Measurements from ENCODE around the gene NAA38.

DNA sequence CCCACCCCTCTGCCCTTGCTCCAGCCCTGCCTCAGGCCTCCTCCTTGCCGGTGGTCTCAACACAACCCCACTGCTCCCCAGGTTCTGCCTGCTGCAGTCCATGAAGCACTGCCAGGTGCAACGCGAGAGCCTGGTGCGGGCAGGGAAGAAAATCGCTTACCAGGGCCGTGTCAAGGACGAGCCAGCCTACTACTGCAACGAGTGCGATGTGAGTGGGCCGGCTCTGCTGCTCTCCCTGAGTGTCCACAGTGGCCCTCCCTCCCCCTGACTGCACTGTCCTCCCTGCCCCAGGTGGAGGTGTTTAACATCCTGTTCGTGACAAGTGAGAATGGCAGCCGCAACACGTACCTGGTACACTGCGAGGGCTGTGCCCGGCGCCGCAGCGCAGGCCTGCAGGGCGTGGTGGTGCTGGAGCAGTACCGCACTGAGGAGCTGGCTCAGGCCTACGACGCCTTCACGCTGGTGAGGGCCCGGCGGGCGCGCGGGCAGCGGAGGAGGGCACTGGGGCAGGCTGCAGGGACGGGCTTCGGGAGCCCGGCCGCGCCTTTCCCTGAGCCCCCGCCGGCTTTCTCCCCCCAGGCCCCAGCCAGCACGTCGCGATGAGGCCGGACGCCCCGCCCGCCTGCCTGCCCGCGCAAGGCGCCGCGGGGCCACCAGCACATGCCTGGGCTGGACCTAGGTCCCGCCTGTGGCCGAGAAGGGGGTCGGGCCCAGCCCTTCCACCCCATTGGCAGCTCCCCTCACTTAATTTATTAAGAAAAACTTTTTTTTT, 4.3 kb downstream of the NAA38 start:
- TF ChIP-seq, protein P1, sequence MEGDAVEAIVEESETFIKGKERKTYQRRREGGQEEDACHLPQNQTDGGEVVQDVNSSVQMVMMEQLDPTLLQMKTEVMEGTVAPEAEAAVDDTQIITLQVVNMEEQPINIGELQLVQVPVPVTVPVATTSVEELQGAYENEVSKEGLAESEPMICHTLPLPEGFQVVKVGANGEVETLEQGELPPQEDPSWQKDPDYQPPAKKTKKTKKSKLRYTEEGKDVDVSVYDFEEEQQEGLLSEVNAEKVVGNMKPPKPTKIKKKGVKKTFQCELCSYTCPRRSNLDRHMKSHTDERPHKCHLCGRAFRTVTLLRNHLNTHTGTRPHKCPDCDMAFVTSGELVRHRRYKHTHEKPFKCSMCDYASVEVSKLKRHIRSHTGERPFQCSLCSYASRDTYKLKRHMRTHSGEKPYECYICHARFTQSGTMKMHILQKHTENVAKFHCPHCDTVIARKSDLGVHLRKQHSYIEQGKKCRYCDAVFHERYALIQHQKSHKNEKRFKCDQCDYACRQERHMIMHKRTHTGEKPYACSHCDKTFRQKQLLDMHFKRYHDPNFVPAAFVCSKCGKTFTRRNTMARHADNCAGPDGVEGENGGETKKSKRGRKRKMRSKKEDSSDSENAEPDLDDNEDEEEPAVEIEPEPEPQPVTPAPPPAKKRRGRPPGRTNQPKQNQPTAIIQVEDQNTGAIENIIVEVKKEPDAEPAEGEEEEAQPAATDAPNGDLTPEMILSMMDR (IDR thresholded peaks at IDR 0.05) = no peak
- no peak for TF ChIP-seq POLR2A (IDR thresholded peaks at IDR 0.05)

Data from right lobe of liver (tissue), 4 donors.